ENCODE data around the gene PAK4.

PAK4 gene

DNA sequence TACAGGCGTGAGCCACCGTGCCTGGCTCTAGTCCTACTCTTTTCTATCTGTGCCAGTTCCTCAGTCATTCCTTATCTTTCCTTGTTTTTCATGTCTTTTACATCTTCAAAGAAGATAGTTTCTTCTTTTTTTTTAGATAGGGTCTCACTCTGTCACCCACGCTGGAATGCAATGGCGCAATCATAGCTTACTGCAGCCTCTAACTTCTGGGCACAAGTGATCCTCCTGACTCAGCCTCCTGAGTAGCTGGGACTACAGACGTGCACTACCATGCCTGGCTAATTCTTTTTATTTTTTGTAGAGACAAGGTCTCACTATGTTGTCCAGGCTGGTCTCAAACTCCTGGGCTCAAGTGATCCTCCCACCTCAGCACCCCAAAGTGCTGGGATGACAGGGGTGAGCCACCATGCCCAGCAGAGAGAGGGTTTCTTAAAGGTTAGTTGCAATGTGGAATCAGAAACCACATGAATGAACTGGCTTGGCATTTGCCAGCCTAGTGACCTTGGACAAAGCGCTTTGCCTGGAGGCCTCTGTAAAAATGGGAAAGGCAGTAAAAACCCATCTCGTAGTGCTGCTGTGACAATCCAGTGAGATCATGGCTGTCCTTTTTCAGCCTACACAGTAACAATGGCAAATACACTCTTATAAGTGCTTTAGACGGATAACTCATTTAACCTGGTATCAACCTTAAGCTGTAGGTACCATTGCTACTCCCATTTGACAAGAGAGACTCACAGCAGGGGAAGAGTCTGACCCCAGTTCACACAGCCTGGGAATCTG lies 37.5 kb upstream of the PAK4 start:
- TF ChIP-seq TAF1 (IDR thresholded peaks at IDR 0.05; ENCODE audit: low read depth) (no peak), FOXM1 (IDR thresholded peaks at IDR 0.05; ENCODE audit: borderline replicate concordance, low read depth) (no peak), TCF12 (IDR thresholded peaks at IDR 0.05; ENCODE audit: low read depth) (no peak), CREB1 (IDR thresholded peaks at IDR 0.05; ENCODE audit: low read depth) (no peak), ZBTB7A (IDR thresholded peaks at IDR 0.05; ENCODE audit: low read depth) (no peak), EGR1 (IDR thresholded peaks at IDR 0.05) (no peak), CEBPB (IDR thresholded peaks at IDR 0.05) (no peak), NFIC (IDR thresholded peaks at IDR 0.05) (no peak), EP300 (IDR thresholded peaks at IDR 0.05; ENCODE audit: borderline replicate concordance) (no peak), RAD21 (IDR thresholded peaks at IDR 0.05; ENCODE audit: low read depth) (no peak), TEAD4 (IDR thresholded peaks at IDR 0.05) (no peak), REST (IDR thresholded peaks at IDR 0.05; ENCODE audit: low read depth) (no peak), MAX (IDR thresholded peaks at IDR 0.05) (no peak), YY1 (IDR thresholded peaks at IDR 0.05; ENCODE audit: low read depth) (no peak)
- TF ChIP-seq, protein P1, sequence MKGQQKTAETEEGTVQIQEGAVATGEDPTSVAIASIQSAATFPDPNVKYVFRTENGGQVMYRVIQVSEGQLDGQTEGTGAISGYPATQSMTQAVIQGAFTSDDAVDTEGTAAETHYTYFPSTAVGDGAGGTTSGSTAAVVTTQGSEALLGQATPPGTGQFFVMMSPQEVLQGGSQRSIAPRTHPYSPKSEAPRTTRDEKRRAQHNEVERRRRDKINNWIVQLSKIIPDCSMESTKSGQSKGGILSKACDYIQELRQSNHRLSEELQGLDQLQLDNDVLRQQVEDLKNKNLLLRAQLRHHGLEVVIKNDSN (IDR thresholded peaks at IDR 0.05) = no peak

- TF ChIP-seq TAF1 (IDR thresholded peaks at IDR 0.05; ENCODE audit: low read depth) = no peak
- TF ChIP-seq EGR1 (IDR thresholded peaks at IDR 0.05) = no peak
- no peak for TF ChIP-seq EP300 (IDR thresholded peaks at IDR 0.05; ENCODE audit: borderline replicate concordance)
- TF ChIP-seq YY1 (IDR thresholded peaks at IDR 0.05; ENCODE audit: low read depth) = no peak
- no peak for TF ChIP-seq FOXM1 (IDR thresholded peaks at IDR 0.05; ENCODE audit: borderline replicate concordance, low read depth)
- no peak for TF ChIP-seq NFIC (IDR thresholded peaks at IDR 0.05)
- TF ChIP-seq RAD21 (IDR thresholded peaks at IDR 0.05; ENCODE audit: low read depth) = no peak
- TF ChIP-seq TCF12 (IDR thresholded peaks at IDR 0.05; ENCODE audit: low read depth) = no peak
- TF ChIP-seq MAX (IDR thresholded peaks at IDR 0.05) = no peak
- no peak for TF ChIP-seq REST (IDR thresholded peaks at IDR 0.05; ENCODE audit: low read depth)
- TF ChIP-seq ZBTB7A (IDR thresholded peaks at IDR 0.05; ENCODE audit: low read depth) = no peak
- no peak for TF ChIP-seq TEAD4 (IDR thresholded peaks at IDR 0.05)
- TF ChIP-seq CEBPB (IDR thresholded peaks at IDR 0.05) = no peak
- TF ChIP-seq CREB1 (IDR thresholded peaks at IDR 0.05; ENCODE audit: low read depth) = no peak
- TF ChIP-seq, protein P1 (IDR thresholded peaks at IDR 0.05) = no peak
These were observed 34.7 kb upstream of the PAK4 start for GRCh38 chr19:39090881-39091280.

- TF ChIP-seq MAX (IDR thresholded peaks at IDR 0.05) (no peak), TEAD4 (IDR thresholded peaks at IDR 0.05) (no peak), ZBTB7A (IDR thresholded peaks at IDR 0.05; ENCODE audit: low read depth) (no peak), CEBPB (IDR thresholded peaks at IDR 0.05) (no peak), CREB1 (IDR thresholded peaks at IDR 0.05; ENCODE audit: low read depth) (no peak), EP300 (IDR thresholded peaks at IDR 0.05; ENCODE audit: borderline replicate concordance) (no peak), YY1 (IDR thresholded peaks at IDR 0.05; ENCODE audit: low read depth) (no peak), REST (IDR thresholded peaks at IDR 0.05; ENCODE audit: low read depth) (no peak), TAF1 (IDR thresholded peaks at IDR 0.05; ENCODE audit: low read depth) (no peak), TCF12 (IDR thresholded peaks at IDR 0.05; ENCODE audit: low read depth) (no peak), FOXM1 (IDR thresholded peaks at IDR 0.05; ENCODE audit: borderline replicate concordance, low read depth) (no peak), NFIC (IDR thresholded peaks at IDR 0.05) (no peak), RAD21 (IDR thresholded peaks at IDR 0.05; ENCODE audit: low read depth) (no peak), EGR1 (IDR thresholded peaks at IDR 0.05) (no peak)
- TF ChIP-seq, protein P1 (IDR thresholded peaks at IDR 0.05) = no peak
These were observed 28.3 kb upstream of the PAK4 start for GRCh38 chr19:39097299-39097698.
